C4-2B (cell line): ENCODE data around the gene TRIM60.

ENCODE experiments used
- CTCF ChIP-seq: fragments of 450-650 bp; conservative IDR thresholded peaks from 2 replicates; pipeline ENCODE4 v1.5.1; 2017; ENCODE audit warnings: mild to moderate bottlenecking
- ZFX ChIP-seq: fragments of 450-650 bp; IDR thresholded peaks from 2 replicates; pipeline ENCODE4 v1.6.1; 2017

GRCh38 chr4:165059386-165059785, 27.6 kb downstream of the TRIM60 start:
- no peak for TF ChIP-seq CTCF
- TF ChIP-seq ZFX = no peak
